A673 (cell line): ENCODE measurements around the gene SPOCD1.

Source experiments
- EZH2 ChIP-seq: fragments of 200-600 bp; sonication (generic); IDR thresholded peaks from 2 replicates; pipeline ENCODE4 v1.6.1; 2017; ENCODE audit warnings: borderline replicate concordance, low read depth, mild to moderate bottlenecking, mixed read lengths, antibody characterized with exemption, low read length; ENCODE audit not compliant: poor library complexity, severe bottlenecking
- TF ChIP-seq, protein P1 (sequence below): fragments of 300-800, 200-600 bp; sonication (generic); conservative IDR thresholded peaks from 2 replicates; pipeline ENCODE4 v1.5.1; 2017; ENCODE audit warnings: low read depth, mild to moderate bottlenecking, antibody characterized with exemption, low read length, moderate library complexity, mixed read lengths

DNA sequence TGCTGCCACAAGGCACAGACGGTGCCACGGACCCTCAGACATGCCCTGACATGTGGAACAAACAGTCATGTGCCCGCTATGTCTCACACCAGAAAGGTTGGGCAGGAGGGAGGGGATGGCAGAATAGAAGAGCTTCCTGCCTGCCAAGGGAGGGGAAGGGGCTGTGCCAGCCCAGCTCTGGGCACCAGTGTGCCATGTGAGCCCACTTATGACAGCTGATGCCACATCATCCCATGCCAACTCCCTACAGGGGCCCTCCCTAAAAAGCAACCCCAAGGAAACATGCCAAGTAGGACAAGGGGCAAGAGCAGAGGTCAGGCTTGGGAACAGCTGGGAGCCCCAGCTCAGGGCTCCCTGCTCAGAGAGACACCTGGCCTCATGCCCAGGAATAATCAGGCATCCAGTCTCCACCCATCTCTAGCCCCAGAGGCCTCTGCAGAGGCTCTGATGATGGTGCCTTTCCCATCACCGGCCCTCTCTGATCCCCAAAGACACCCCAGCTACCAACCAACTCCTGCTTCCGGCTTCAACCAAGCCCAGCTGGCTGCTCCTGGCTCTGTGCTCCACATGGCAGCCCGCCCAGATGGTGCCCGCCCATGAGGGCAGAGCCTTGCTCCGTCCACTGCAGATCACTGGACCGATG lies 62.0 kb downstream of the SPOCD1 start:
- TF ChIP-seq, protein P1, sequence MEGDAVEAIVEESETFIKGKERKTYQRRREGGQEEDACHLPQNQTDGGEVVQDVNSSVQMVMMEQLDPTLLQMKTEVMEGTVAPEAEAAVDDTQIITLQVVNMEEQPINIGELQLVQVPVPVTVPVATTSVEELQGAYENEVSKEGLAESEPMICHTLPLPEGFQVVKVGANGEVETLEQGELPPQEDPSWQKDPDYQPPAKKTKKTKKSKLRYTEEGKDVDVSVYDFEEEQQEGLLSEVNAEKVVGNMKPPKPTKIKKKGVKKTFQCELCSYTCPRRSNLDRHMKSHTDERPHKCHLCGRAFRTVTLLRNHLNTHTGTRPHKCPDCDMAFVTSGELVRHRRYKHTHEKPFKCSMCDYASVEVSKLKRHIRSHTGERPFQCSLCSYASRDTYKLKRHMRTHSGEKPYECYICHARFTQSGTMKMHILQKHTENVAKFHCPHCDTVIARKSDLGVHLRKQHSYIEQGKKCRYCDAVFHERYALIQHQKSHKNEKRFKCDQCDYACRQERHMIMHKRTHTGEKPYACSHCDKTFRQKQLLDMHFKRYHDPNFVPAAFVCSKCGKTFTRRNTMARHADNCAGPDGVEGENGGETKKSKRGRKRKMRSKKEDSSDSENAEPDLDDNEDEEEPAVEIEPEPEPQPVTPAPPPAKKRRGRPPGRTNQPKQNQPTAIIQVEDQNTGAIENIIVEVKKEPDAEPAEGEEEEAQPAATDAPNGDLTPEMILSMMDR, result no peak
- TF ChIP-seq EZH2, result no peak
